HL-60/S4 (cell line): ENCODE results near the gene MKLN1.
"Not testable (repeated sequence)": the region's sequence is repeated elsewhere in the genome, so short reads cannot be mapped to it uniquely, and the experiment has no call there.

Source experiments
- in situ Hi-C: fragments of 300-500 bp; cut with MboI; formaldehyde crosslinking; loops from 2 replicates; pipeline ENCODE4 v1.14.3; 2022; ENCODE audit warnings: low sequenced_read_pairs

The MKLN1 gene

DNA sequence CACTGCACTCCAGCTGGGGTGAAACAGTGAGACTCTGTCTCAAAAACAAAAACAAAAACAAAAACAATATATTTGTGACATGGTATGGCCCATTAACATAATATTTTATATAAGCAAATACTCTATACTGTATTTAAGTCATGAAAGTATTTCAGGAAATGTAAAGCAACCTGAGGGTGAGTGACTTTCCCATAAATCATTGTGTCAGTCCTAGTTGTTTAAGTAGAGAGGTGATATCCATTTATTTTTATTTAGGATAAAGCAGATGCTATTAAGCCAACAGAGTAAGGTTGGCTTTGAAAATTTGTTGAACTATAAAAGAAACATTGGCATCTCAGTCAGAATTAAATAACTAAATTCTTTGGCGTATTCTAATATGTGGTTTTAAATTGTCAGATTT lies 60.5 kb downstream of the MKLN1 start:
- in situ Hi-C loops = no loop called here

DNA sequence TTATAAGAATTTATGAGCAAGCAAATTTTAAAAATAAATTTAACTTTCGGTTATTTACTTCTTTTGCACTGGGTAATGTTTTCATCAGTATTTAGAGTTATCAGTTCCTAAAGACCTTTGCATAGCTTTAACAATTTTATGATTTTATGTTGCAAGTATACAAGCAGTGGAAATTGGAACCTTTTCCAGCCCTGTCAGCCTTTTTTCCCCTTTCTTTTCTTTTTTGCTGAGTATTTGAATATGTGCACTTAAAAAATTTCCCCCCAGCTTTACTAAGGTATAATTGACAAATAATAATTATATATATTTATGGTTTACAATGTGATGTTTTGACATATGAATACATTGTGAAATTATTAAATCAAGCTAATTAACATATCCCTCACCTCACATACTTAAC lies 62.6 kb downstream of the MKLN1 start:
- in situ Hi-C loops = no loop called here

- in situ Hi-C loops = no loop called here
Measured at GRCh38 chr7:131391145-131391544, 63.5 kb downstream of the MKLN1 start.

DNA sequence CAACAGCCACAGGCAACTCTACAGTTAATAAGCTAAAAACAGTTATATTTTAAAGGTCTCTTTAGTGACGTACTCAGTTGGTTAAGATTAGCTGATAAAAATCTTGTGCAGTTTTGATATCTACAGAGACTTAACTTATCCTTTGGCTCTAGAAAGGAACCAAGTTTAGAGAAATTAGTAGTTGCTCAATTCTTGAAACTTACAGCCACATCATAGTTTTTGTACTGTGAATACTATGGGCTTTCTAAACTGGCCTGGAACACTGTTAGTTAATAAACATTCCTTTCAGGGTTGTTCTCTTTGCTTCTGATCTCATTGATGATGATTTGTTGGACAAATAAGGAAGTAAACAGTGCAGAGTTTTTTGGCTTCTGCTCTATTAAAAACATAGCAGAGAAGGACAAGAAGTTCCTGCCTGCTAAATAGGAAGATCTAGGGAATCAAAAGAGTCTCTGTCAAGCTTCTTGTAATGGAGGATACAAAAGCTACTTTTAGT lies 73.1 kb downstream of the MKLN1 start:
- in situ Hi-C loops = no loop called here

DNA sequence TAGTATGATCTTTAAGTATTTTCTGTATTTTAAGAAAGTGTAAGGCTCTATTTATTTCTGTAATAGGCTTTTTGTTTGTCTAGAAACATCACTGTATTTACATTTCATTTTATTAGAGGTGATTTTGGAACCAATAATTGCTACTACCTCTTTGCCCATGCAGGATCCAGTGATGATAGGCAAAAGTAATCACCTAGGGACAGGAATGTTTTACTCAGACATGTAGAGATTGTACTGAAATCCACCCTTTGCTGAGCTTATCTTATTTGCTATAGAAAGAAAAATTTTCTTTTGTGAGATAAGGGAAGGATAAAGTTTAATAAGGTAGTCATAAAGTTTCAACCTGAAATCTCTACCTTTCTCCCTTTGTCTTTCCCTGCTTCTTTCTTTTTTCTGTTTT lies 73.5 kb downstream of the MKLN1 start:
- in situ Hi-C loops = no loop called here

GRCh38 chr7:131403322-131403721 lies 75.6 kb downstream of the MKLN1 start:
- in situ Hi-C loops = no loop called here

- in situ Hi-C loops = no loop called here
Measured at GRCh38 chr7:131404226-131404911, 76.7 kb downstream of the MKLN1 start.

GRCh38 chr7:131409129-131409766 lies 81.6 kb downstream of the MKLN1 start:
- in situ Hi-C loops = no loop called here

DNA sequence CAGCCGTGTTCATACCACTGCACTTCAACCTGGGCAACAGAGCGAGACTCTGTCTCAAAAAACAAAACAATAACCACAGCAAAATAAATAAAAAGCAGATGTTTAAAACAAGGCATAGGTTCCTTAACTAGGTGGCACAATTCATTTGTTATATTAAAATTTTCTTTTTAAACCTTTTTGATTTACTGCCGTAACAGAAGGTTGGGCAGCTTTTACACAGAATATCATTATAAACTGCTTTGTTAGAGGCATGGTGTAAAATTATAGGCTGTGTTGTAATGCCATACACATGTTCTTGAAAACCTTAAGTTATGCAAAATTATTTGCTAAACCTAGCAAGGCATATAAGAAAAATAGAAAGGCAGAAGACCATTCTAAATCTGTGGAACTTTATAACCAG lies 84.4 kb downstream of the MKLN1 start:
- in situ Hi-C loops = no loop called here

DNA sequence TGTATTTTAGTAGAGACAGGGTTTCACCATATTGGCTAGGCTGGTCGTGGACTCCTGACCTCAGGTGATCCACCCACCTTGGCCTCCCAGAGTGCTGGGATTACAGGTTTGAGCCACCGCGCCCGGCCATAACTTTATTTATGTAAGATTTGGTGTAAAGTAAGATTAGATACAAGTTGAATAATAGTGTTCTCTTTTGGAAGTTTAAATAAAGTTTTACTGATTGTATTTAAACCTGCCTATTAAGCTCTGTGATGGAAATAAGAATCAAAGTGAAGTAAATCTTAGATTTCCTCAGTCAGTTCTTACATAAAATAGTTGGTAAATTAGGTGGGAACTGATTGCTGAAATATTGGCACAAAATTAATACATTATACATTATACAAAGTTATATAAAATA lies 86.0 kb downstream of the MKLN1 start:
- in situ Hi-C loops = no loop called here

- in situ Hi-C loops = no loop called here
Measured at GRCh38 chr7:131424219-131424822, 96.6 kb downstream of the MKLN1 start.

GRCh38 chr7:131425992-131426391 lies 98.3 kb downstream of the MKLN1 start:
- in situ Hi-C loops = no loop called here

- in situ Hi-C loops = not testable (repeated sequence)
Measured at GRCh38 chr7:131430826-131431225, 103.2 kb downstream of the MKLN1 start.

DNA sequence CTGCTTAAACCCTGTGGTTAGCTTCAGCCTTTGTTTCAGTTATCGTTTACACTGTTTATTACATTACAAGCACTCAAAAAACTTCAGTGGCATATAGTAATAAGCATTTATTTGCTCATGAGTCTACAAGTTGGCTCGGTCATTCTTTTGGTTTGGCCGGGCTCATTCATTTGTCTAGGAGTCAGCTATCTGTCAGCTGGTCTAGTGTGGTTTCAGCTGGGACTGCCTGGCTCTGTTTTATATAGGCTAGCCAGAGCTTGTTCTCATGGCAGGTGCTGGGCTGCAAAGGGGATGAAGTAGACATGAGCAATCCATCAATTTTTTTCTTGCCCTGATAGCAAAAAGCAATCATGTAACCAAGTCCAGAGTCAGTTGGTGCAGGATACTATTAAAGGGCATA lies 103.6 kb downstream of the MKLN1 start:
- in situ Hi-C loops = no loop called here

DNA sequence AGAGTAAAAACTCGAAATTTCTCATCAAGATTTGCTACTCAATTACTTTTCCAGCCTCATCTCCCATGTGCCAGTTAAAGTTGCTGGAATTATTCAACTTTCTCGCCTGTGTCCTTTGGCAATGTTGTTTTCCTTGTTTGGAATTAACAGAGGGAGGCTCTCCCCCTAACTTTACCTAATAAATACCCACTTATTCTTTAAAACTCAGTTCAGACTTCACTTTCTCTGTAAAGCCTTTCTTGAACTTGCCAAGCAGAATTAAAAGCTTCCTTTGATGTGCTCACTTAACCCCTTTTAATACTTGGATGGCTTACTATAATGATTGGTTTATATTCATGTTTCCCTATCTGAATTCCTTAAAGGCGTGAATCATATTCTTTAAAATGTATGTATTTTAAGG lies 104.1 kb downstream of the MKLN1 start:
- in situ Hi-C loops = no loop called here

GRCh38 chr7:131436384-131436783 lies 108.7 kb downstream of the MKLN1 start:
- in situ Hi-C loops = no loop called here

DNA sequence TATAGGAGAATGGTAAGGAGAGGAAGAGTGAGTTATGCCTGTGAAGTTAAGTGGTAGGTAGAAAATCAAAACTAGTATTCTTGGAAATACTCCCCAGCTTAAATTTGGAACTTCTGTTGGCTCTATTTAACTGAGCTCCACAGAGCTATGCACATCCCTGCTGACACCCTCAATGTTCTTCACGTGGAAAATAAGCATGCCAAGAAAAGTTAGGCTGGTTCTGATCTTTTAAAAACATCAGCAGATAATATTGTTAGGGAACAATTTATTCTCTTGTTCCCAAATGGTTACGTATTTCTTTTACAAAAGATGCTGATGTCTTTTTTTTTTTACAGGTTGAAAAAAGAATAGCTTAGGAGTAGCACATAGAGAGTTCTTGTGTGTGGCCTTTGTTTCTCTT lies 111.3 kb downstream of the MKLN1 start:
- in situ Hi-C loops = no loop called here

- in situ Hi-C loops = no loop called here
Measured at GRCh38 chr7:131443496-131443895, 115.8 kb downstream of the MKLN1 start.

GRCh38 chr7:131444683-131445082 lies 117.0 kb downstream of the MKLN1 start:
- in situ Hi-C loops = no loop called here

GRCh38 chr7:131449373-131449902 lies 121.8 kb downstream of the MKLN1 start:
- in situ Hi-C loops = no loop called here

DNA sequence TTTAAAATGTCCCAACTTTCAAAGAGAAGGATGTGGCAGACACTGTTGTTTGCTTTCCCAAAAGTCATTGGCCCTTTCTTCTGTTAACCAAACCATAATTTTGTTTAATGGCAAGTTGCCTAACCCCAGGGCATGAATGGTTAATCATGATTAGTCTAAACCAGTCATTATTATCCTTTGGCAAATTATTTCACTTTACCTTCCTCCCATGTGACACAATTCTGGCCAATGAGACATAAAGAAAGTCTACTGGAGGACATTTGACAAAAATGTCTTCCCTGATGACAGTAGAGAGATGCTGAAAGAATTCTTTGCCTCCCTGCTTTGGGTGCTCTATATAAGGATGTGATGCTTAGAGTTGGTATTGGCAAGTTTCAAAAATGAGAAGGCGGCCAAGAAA lies 126.8 kb downstream of the MKLN1 start:
- in situ Hi-C loops = no loop called here

GRCh38 chr7:131455001-131455400 lies 127.3 kb downstream of the MKLN1 start:
- in situ Hi-C loops = no loop called here
